Anterior cingulate cortex (tissue), 58 donors: ENCODE measurements around the gene NEURL2.

ENCODE experiments used
- DNase-seq, 58 donors: peaks; one replicate each; lab custom pipeline; 2025; lab: John Stamatoyannopoulos, UW

The NEURL2 gene

GRCh38 chr20:45852326-45852725 is 38.7 kb downstream of the NEURL2 start:
- DNase-seq: no peak

- DNase-seq: no peak
Measured at GRCh38 chr20:45851501-45851900, 39.5 kb downstream of the NEURL2 start.

- DNase-seq: no peak
Measured at GRCh38 chr20:45850926-45851325, 40.1 kb downstream of the NEURL2 start.

- DNase-seq: no peak
Measured at GRCh38 chr20:45850238-45850637, 40.8 kb downstream of the NEURL2 start.

GRCh38 chr20:45848969-45849582 is 41.9 kb downstream of the NEURL2 start:
- no peak for DNase-seq

DNA sequence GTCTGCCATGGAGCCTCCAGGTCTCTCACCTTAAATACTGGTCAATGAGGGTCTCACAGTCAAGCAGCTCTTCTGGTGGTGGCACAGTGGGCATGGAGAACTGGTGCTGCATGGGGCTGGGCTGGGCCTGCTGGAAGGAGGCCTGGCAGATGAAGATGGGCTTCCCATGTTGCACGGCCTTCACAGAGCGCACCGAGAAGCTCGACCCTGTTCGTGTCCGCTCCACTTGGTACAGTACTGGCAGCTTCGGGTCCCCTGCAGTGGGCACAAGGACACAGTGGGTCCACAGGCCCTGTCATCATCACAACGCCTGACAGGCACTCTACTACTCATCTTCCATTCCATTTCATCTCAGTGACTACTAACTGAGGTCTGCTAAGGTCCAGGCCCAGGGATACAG is 42.6 kb downstream of the NEURL2 start:
- no peak for DNase-seq

GRCh38 chr20:45845452-45845851 is 45.6 kb downstream of the NEURL2 start:
- DNase-seq: no peak

GRCh38 chr20:45843506-45843905 is 47.5 kb downstream of the NEURL2 start:
- DNase-seq: no peak

DNA sequence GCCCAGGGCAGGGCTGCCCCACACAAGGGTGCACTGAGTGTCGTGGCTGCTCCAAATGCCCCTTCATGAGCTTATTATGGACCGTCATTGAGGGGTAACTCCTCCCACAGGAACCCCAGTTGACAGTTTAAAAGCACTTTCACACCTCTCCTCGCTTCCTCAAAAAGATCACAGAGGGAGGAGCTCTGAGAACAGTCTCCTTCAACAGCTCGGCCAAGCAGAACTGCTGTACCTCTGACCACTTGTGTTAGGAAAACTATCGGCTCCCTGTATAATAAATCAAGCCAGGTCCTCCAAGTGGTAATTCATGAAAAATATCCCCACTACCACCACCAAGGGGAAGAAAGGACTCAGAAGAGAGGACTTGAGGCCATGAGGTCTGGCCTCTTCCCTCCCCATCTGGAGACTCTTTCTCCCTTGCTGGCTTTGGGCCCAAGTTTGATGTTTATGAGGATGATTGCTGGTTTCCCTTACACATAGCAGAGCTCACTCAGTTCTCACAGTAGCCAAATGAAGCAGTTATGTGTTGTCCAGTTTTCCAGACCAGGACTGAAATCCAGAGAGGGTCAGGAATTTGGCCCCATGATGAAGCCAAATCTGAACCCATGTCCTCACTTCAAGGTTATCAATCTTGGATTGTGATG is 48.7 kb downstream of the NEURL2 start:
- no peak for DNase-seq

DNA sequence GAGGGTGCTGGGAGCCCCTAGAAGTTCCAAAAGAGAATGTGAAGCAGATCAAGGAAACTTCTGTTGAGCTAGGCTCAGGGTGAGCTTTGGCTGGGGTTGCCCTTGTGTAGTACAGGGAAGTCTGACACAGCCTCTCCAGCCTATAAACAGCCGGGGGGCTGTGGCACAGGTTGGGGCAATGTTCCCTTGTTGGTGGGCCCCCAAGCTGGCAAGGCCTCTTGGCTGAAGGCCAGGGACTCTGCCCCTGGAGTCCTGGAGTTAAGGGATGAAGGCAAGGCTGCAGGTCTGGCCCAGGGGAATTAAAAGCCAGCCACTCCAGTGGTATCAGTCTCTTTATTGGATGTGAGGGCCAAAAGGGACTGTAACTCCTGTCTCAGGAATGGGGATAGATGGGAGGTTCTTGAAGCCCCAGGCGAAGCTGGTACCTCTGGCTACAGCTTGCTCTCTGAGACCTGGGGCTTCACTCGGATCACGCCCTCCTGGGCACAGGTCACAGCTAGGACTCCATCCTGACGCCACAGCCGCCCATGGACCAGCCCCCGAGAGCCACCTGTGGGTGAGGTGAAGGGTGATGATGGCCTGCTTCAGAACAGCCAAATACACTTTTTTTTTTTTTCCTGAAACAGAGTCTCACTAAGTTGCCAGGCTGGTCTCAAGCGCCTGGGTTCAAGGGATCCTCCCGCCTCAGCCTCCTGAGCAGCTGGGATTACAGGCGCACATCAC is 49.4 kb downstream of the NEURL2 start:
- no peak for DNase-seq

- DNase-seq: no peak
Measured at GRCh38 chr20:45840700-45841198, 50.3 kb downstream of the NEURL2 start.
